Ishikawa (cell line): Measurements from ENCODE around the gene PHRF1.

ENCODE experiments used
- CEBPB ChIP-seq: IDR thresholded peaks from 2 replicates; pipeline ENCODE4 v1.6.1; 2012
- CREB1 ChIP-seq: IDR thresholded peaks from 2 replicates; pipeline ENCODE4 v1.6.1; 2012; ENCODE audit warnings: low read depth
- EGR1 ChIP-seq: IDR thresholded peaks from 2 replicates; pipeline ENCODE4 v1.6.1; 2012
- EP300 ChIP-seq: IDR thresholded peaks from 2 replicates; pipeline ENCODE4 v1.6.1; 2012; ENCODE audit warnings: borderline replicate concordance
- MAX ChIP-seq: IDR thresholded peaks from 2 replicates; pipeline ENCODE4 v1.6.1; 2012
- RAD21 ChIP-seq: IDR thresholded peaks from 2 replicates; pipeline ENCODE4 v1.6.1; 2012; ENCODE audit warnings: low read depth
- TAF1 ChIP-seq: IDR thresholded peaks from 2 replicates; pipeline ENCODE4 v1.6.1; 2012; ENCODE audit warnings: low read depth, mild to moderate bottlenecking
- TCF12 ChIP-seq: IDR thresholded peaks from 2 replicates; pipeline ENCODE4 v1.6.1; 2012; ENCODE audit warnings: low read depth
- TEAD4 ChIP-seq: IDR thresholded peaks from 2 replicates; pipeline ENCODE4 v1.6.1; 2012
- USF1 ChIP-seq: IDR thresholded peaks from 2 replicates; pipeline ENCODE4 v1.6.1; 2012
- YY1 ChIP-seq: IDR thresholded peaks from 2 replicates; pipeline ENCODE4 v1.6.1; 2012; ENCODE audit warnings: low read depth

DNA sequence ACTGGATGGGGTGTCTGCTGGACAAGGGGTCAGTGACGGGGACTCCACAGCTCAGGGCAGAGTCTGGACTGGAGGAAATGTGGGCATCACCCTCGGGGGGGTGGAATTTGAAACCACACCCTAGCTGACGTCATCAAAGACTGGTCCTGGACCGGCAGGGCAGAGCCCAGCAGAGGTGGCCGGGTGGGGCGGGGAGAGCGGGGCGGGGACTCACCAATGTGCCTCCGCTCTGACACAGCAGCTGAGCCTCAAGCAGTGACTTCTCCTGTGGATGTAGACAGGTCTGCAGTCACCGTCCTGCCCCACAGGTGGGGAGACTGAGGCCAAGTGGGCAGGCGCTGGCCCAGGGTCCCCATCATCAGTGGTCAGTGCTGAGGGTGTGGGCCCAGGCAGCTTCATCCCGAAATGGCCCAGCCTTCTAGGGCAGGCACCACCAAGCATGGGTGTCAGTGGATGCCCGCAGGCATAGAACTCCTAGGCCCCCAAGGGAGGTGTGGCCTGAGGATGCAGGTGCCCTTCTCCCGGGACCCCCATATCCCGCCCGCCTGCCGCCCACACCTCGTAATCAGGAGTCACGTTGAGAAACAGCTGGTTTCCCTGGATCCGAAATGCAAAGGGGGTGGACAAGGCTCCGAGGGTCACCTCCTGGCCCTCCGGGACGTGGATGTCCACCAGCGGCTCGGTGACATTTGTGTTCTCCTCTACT lies 47.9 kb downstream of the PHRF1 start:
- TF ChIP-seq EP300 (no peak), TEAD4 (no peak), TAF1 (no peak), YY1 (no peak), EGR1 (no peak), CREB1 (no peak), USF1 (no peak), CEBPB (no peak), RAD21 (no peak), TCF12 (no peak), MAX (no peak)
